Gastrocnemius medialis (tissue), 4 donors: ENCODE results near the gene IL5RA.

Experiments used
- CTCF ChIP-seq, 5 experiments: fragments of 450-650 bp in 3 of 5; fragments of 200-600 bp in 2 of 5; sonication (generic) in 2 of 5; IDR thresholded peaks in 4 of 5; conservative IDR thresholded peaks in 1 of 5; 1 replicate in 4 of 5; 2 replicates in 1 of 5; pipeline ENCODE4 v1.5.1; 2016 to 2019; ENCODE audit warnings: antibody characterized with exemption in 5 of 5, mild to moderate bottlenecking in 3 of 5, moderate library complexity in 3 of 5
- POLR2A ChIP-seq, 2 donors: fragments of 450-650 bp; IDR thresholded peaks; one replicate each; pipeline ENCODE4 v1.6.1; 2017; ENCODE audit warnings: antibody characterized with exemption in 2 of 2, mild to moderate bottlenecking in 2 of 2, moderate library complexity in 2 of 2

- TF ChIP-seq POLR2A (IDR thresholded peaks at IDR 0.05) (no peak), CTCF (IDR thresholded peaks at IDR 0.05 in 4 of 5, conservative IDR thresholded peaks at IDR 0.05 in 1 of 5) (no peak)
Measured at GRCh38 chr3:3110749-3111361, 681 bp upstream of the IL5RA start.
